ENCODE results near the gene SMYD3.

The SMYD3 gene

GRCh38 chr1:245800901-245801605 is 706.0 kb downstream of the SMYD3 start:
- no peak overlapping the region for H3K27ac ChIP-seq
- H3K4me1 ChIP-seq, result no peaks in the 10 kb centered on the region
- no peaks in the 10 kb centered on the region for H3K27me3 ChIP-seq (ENCODE audit: control insufficient read depth, insufficient read depth, low read length)
- H3K36me3 ChIP-seq (ENCODE audit: control insufficient read depth, insufficient read depth, low read length), result no peaks in the 10 kb centered on the region
- H2AFZ ChIP-seq, result no peak overlapping the region
- H3K9me3 ChIP-seq (ENCODE audit: control insufficient read depth, low read length), result no peaks in the 10 kb centered on the region
- TF ChIP-seq, protein P1, sequence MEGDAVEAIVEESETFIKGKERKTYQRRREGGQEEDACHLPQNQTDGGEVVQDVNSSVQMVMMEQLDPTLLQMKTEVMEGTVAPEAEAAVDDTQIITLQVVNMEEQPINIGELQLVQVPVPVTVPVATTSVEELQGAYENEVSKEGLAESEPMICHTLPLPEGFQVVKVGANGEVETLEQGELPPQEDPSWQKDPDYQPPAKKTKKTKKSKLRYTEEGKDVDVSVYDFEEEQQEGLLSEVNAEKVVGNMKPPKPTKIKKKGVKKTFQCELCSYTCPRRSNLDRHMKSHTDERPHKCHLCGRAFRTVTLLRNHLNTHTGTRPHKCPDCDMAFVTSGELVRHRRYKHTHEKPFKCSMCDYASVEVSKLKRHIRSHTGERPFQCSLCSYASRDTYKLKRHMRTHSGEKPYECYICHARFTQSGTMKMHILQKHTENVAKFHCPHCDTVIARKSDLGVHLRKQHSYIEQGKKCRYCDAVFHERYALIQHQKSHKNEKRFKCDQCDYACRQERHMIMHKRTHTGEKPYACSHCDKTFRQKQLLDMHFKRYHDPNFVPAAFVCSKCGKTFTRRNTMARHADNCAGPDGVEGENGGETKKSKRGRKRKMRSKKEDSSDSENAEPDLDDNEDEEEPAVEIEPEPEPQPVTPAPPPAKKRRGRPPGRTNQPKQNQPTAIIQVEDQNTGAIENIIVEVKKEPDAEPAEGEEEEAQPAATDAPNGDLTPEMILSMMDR (IDR thresholded peaks at IDR 0.05), result no peak
- H3K4me3 ChIP-seq (ENCODE audit: low read depth, low read length), result no peak overlapping the region
- no peak overlapping the region for H3K9ac ChIP-seq
- no peaks in the 10 kb centered on the region for H3K79me2 ChIP-seq
- no peak overlapping the region for H3K4me2 ChIP-seq (ENCODE audit: low read length)

DNA sequence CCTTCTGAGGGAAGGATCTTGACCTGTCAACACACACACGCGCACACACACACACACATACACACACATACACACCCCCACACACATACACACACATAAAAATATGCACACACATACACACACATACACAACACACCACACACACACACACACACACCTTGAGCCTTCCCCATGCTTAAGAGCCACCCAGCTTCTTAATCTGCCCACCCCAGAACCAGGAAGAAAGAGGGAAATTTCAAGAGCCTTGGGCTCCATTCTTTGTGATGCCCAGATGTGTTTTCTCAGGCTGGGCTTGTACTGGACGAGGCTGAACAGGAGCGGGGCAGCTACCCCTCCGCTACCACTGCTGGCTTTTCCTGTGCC is 708.7 kb downstream of the SMYD3 start:
- no peak overlapping the region for H3K9ac ChIP-seq
- H3K9me3 ChIP-seq (ENCODE audit: control insufficient read depth, low read length), result no peaks in the 10 kb centered on the region
- TF ChIP-seq, protein P1 (IDR thresholded peaks at IDR 0.05), result no peak
- H3K27me3 ChIP-seq (ENCODE audit: control insufficient read depth, insufficient read depth, low read length), result no peaks in the 10 kb centered on the region
- H3K79me2 ChIP-seq, result no peaks in the 10 kb centered on the region
- no peak overlapping the region for H2AFZ ChIP-seq
- no peaks in the 10 kb centered on the region for H3K4me1 ChIP-seq
- H3K27ac ChIP-seq, result no peak overlapping the region
- no peak overlapping the region for H3K4me2 ChIP-seq (ENCODE audit: low read length)
- H3K4me3 ChIP-seq (ENCODE audit: low read depth, low read length), result no peak overlapping the region
- no peaks in the 10 kb centered on the region for H3K36me3 ChIP-seq (ENCODE audit: control insufficient read depth, insufficient read depth, low read length)

DNA sequence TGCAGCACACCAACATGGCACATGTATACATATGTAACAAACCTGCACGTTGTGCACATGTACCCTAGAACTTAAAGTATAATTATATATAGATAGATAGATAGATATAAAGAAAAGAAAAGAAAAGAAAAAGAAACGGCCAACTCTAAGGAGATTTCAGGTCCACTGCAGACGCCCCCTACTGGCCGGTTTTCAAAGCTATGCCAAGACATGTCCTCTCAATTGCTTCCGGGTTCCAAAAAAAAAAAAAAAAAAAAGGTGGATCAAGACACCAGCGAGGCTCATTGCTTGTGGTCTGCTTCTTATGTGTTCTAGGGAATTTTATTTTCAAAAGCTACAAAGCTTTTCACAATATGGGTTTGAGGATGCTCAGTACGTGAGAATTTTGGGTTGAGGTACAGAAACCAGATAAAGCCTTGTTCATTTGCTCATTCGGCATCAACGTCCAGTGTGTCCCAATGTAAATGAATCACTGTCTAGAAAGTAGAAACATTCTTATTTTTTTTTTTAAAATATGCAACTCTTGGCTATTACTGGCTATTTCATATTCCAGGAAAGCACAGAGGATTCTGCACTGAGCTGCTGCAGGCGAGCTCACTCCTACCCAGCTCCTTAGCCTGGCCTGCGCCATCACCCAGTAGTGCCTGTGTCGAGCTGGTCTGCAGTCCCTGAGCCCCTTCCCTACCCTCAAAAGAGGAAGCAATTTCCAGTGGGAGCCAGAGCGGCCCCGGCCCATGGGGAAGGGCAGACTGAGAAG is 709.3 kb downstream of the SMYD3 start:
- H3K4me2 ChIP-seq (ENCODE audit: low read length), result no peak overlapping the region
- no peaks in the 10 kb centered on the region for H3K36me3 ChIP-seq (ENCODE audit: control insufficient read depth, insufficient read depth, low read length)
- no peaks in the 10 kb centered on the region for H3K9me3 ChIP-seq (ENCODE audit: control insufficient read depth, low read length)
- H2AFZ ChIP-seq, result no peak overlapping the region
- H3K4me1 ChIP-seq, result no peaks in the 10 kb centered on the region
- H3K79me2 ChIP-seq, result no peaks in the 10 kb centered on the region
- H3K27ac ChIP-seq, result no peak overlapping the region
- H3K4me3 ChIP-seq (ENCODE audit: low read depth, low read length), result no peak overlapping the region
- no peaks in the 10 kb centered on the region for H3K27me3 ChIP-seq (ENCODE audit: control insufficient read depth, insufficient read depth, low read length)
- no peak overlapping the region for H3K9ac ChIP-seq
- TF ChIP-seq, protein P1 (IDR thresholded peaks at IDR 0.05), result no peak

DNA sequence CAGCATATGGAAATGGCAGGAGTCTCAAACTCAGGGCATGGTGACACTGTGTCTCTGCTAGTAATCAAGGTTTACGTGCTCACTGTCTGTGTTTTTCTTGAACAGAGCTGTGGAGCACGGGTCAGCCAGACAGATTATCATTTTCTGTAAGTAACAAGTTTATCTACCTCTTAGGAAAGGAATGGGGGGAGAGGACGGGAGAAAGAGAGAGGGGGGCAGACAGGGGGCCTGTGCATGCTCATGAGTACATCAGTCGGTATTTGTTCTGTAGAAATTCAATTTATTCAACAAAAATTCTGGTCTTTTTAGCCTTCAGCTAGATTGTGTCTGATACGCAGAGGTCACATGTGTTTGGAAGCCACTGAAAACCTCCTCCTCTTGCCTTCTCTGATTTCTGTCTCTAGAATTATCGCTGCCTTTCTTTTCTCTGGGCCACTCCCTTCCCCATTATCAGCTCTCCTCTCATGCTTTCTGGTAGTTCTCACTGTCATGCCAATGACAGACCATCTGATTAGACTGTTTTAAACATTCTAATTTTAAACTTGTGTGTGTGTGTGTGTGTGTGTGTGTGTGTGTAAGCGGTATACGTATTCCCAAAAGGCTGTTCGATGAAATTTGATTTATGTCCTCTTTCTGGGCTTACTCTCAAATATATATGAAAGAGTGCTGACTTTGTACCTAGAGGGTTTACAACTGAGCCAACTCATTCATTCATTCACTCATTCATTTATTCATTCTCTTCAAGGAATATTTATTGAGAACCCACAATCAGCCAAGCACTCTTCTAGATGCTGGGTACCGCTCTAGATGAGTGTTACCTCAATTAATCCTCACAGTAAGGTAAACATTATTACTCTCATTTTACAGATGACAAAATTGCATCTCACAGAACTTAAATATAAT is 715.4 kb downstream of the SMYD3 start:
- H2AFZ ChIP-seq, result no peak overlapping the region
- no peaks in the 10 kb centered on the region for H3K9me3 ChIP-seq (ENCODE audit: control insufficient read depth, low read length)
- no peak overlapping the region for H3K9ac ChIP-seq
- H3K4me1 ChIP-seq, result no peaks in the 10 kb centered on the region
- H3K4me3 ChIP-seq (ENCODE audit: low read depth, low read length), result no peak overlapping the region
- no peaks in the 10 kb centered on the region for H3K27me3 ChIP-seq (ENCODE audit: control insufficient read depth, insufficient read depth, low read length)
- H3K4me2 ChIP-seq (ENCODE audit: low read length), result no peak overlapping the region
- H3K27ac ChIP-seq, result no peak overlapping the region
- H3K79me2 ChIP-seq, result no peaks in the 10 kb centered on the region
- H3K36me3 ChIP-seq (ENCODE audit: control insufficient read depth, insufficient read depth, low read length), result no peaks in the 10 kb centered on the region
- TF ChIP-seq, protein P1 (IDR thresholded peaks at IDR 0.05), result no peak
